Fibroblast of skin of left biceps (primary cell): ENCODE measurements around the gene GSTM4.

Experiments
- DNase-seq, 2 experiments: peaks; one replicate each; pipeline ENCODE4 v3.0.0-alpha.2; 2013; ENCODE audit warnings: low read depth in 2 of 2

The GSTM4 gene

DNA sequence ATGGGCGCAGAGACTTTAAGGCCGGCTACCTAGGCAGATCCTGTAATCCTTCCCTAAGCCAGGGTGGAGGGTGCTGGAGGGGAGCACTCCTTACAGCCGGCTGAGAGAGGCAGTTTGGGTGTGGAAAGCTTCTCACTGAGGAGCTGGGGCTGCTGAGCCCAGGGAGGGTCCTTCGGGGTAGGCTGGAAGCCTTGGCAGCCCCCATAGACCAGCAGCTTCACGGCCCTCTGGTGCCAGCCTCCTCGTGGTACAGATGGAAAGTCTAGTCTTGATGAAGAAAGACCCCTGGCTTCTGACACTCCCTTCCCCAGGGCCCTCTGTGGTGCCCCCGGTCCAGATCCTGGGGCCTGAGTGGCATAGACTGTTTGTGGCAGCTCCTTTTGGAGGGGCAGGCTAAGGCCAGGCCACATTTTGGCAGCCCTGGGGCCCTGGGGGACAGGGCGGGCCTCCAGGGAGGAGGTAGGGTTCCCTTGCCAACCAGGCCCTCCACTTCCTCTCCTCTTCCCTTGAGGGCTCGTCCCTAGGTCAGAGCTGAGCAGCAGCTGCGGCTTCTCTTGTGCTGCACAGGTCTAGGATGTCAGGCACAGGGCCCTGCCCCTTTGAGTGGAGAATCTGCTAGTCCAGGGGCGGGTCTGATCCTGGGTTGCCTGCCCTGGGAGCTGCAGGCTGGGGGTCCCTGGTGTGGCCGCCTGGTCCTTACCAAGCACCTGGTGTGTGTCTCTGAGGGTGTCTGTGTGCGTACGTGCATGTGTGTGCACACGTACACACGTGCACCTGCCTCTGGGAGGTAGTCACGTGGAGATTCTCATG, 31.5 kb upstream of the GSTM4 start:
- no peak for DNase-seq

DNA sequence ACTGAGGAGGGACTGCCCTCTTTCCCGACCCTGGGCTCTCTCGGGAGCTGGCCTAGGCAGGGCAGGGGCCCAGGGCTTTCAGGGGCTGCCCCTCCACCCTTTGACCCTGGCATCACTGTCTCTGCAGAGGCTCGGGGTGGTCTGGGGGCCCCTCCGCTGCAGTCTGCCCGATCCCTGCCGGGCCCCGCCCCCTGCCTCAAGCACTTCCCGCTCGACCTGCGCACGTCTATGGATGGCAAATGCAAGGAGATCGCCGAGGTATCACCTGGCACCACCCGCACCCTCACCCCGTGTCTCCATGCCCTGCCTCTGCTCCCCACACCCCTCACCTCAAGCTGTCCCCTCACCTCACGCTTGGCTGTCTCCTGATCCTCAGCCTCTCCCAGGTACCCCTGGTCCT, 30.7 kb upstream of the GSTM4 start:
- DNase-seq: no peak

DNA sequence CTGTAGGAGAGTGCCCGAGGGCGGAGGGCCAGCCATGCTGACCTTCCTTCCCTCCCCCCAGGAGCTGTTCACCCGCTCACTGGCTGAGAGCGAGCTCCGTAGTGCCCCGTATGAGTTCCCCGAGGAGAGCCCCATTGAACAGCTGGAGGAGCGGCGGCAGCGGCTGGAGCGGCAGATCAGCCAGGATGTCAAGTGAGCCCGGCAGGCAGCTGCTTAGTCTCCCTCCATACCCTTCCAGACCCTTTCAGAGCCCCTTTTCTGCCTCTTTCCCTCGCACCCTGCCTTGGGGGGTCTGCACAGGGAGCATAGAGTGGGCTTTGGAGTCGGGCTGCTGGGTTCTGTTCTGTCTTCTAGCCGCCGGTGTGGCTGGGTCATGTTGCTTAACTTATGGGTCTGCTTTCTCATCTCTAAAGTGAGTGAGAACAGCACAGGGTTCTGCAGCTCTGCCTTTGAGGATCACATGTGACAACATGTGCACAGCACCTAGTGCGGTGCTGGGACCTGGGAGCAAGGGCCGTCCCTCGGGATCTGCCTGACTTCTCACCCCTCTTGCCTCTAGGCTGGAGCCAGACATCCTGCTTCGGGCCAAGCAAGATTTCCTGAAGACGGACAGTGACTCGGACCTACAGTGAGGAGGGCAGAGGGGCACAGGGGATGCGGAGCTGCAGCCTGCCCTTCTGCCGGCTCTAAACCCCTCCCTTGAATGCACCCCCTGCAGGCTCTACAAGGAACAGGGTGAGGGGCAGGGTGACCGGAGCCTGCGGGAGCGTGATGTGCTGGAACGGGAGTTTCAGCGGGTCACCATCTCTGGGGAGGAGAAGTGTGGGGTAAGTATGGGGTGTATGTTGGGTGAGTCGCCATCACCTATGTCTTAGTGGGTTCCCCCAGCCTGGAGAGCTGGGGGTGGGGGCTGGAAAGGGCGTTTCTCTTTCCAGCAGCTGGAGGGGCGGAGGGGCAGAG, 30.0 kb upstream of the GSTM4 start:
- DNase-seq: no peak

DNA sequence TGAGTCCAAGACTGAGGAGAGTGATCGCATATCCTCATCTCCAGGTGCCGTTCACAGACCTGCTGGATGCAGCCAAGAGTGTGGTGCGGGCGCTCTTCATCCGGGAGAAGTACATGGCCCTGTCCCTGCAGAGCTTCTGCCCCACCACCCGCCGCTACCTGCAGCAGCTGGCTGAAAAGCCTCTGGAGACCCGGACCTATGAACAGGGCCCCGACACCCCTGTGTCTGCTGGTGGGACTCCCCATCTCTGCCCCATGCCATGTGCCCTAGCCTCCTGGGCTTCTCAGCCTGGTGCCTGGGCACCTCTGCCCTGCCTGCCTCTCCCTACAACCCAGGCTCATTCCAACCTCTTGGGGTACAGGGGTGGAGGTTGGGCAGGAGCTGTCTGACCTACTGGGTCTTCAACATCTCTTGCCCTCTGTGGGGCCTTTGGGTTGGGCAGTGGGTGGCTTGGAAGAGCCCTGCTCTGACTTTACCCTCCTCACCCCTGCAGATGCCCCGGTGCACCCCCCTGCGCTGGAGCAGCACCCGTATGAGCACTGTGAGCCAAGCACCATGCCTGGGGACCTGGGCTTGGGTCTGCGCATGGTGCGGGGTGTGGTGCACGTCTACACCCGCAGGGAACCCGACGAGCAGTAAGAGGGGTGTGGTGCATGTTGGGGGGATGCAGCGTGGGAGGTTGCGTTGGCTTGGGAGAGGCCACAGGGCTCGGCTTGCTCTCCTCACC, 29.1 kb upstream of the GSTM4 start:
- DNase-seq: no peak

DNA sequence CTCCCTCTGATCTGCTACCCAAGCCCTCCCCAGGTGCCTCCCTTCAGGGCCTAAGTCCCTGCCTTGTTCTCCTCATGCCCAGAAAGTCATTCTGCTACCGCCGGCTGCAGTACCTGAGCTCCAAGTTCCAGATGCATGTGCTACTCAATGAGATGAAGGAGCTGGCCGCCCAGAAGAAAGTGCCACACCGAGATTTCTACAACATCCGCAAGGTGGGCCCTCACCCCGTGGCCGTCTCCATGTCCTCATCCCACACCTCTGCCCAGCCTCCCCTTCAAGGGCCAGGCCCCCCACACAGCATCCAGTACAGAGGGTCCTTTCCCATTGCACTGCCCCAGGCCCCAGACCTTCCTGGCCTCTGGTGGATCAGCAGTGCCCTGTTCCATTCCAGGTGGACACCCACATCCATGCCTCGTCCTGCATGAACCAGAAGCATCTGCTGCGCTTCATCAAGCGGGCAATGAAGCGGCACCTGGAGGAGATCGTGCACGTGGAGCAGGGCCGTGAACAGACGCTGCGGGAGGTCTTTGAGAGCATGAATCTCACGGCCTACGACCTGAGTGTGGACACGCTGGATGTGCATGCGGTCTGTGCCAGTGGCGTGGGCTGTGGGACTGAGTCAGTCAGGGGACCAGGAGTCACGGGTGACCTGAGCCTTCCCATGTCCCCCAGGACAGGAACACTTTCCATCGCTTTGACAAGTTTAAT, 28.1 kb upstream of the GSTM4 start:
- no peak for DNase-seq

DNA sequence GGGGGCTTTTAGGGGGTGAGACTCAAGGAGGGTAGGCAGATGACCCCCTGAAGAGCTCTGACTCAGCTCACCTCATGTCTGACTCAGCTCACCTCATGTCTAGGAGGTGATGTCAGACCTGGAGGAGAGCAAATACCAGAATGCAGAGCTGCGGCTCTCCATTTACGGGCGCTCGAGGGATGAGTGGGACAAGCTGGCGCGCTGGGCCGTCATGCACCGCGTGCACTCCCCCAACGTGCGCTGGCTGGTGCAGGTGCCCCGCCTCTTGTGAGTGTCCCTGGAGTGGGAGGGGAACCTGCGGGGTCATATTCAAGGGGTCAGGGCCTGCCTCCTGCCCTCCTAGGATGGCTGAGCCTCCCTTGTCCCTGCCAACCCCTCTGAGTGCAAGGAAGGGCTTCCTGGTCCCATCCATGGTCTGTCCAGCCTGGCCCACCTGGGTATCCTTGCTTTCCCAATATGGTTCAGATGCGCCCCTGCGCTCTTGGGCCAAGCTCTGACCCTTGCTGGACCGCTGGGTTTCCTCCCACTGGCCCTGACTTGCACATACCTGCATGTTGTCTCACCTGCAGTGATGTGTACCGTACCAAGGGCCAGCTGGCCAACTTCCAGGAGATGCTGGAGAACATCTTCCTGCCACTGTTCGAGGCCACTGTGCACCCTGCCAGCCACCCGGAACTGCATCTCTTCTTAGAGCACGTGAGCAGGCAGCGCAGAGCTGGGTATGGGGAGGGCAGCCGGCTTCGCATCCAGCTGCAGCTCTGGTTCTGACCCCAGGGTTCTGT, 27.2 kb upstream of the GSTM4 start:
- DNase-seq: no peak

DNA sequence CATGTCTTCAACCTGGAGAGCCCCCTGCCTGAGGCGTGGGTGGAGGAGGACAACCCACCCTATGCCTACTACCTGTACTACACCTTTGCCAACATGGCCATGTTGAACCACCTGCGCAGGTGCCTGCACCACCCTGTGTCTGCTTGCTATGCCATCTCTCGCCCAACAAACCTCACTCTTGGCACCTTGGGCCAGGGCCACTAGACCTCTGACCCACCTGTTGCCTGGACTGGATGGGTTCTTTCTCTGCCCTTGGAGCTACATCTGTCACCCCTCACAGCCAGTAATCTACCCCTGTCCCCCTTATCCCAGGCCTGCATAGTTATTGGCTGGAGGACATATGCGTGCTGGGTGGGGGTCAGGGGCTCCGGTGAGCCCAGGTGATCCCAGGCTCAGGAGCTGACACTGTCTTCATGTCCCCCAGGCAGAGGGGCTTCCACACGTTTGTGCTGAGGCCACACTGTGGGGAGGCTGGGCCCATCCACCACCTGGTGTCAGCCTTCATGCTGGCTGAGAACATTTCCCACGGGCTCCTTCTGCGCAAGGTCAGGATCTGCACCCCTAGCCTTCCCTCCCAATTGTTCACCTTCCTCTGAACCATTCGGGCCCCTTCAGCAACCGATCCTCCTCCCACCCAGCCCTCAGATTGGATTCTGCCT, 26.4 kb upstream of the GSTM4 start:
- no peak for DNase-seq

DNA sequence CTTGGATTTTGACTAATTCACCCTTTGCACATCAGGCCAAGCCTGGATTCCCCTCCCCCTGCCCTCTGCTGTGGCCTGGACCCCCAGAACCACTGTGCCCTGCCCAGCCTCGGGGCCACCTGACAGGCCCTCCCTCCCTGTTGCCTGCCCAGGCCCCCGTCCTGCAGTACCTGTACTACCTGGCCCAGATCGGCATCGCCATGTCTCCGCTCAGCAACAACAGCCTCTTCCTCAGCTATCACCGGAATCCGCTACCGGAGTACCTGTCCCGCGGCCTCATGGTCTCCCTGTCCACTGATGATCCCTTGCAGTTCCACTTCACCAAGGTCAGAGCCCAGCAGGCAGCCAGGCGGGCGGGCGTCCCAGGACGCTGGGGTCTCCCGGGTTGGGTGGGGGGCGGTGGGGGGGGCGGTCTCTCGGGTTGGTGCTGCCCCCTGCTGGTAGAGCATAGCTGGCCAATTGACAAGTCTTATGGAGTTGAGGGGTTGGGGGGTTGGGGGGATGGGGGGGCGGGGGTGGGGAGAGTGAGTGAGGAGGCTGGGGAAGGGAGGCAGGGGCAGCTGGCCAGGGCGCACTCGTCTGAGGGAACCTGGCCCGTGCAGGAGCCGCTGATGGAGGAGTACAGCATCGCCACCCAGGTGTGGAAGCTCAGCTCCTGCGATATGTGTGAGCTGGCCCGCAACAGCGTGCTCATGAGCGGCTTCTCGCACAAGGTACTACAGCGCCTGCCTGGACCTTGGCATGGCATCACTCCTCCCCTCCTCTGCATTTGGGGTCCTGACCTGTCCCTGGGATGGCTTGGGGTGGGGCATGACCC, 25.6 kb upstream of the GSTM4 start:
- DNase-seq: no peak

DNA sequence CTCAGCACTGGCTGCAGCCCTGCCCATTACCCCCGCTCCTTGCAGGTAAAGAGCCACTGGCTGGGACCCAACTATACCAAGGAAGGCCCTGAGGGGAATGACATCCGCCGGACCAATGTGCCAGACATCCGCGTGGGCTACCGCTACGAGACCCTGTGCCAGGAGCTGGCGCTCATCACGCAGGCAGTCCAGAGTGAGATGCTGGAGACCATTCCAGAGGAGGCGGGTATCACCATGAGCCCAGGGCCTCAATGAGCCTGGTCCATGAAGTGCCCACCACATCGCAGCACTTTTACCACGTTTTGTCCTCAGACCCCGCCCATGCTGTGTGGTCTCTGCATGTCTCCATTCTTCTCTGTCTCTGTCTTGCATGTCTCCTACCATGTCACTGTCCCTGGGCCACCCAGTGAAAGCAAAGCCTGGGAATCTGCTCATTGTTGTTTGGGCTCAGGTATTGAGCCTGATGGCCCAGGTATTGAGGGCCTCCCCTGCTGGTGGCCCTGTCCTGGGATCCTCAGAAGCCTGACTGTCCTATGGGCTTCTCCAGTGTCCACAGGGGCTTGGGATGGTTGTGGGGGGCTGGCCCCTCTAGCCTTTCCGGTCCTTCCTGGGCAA, 24.9 kb upstream of the GSTM4 start:
- no peak for DNase-seq

DNA sequence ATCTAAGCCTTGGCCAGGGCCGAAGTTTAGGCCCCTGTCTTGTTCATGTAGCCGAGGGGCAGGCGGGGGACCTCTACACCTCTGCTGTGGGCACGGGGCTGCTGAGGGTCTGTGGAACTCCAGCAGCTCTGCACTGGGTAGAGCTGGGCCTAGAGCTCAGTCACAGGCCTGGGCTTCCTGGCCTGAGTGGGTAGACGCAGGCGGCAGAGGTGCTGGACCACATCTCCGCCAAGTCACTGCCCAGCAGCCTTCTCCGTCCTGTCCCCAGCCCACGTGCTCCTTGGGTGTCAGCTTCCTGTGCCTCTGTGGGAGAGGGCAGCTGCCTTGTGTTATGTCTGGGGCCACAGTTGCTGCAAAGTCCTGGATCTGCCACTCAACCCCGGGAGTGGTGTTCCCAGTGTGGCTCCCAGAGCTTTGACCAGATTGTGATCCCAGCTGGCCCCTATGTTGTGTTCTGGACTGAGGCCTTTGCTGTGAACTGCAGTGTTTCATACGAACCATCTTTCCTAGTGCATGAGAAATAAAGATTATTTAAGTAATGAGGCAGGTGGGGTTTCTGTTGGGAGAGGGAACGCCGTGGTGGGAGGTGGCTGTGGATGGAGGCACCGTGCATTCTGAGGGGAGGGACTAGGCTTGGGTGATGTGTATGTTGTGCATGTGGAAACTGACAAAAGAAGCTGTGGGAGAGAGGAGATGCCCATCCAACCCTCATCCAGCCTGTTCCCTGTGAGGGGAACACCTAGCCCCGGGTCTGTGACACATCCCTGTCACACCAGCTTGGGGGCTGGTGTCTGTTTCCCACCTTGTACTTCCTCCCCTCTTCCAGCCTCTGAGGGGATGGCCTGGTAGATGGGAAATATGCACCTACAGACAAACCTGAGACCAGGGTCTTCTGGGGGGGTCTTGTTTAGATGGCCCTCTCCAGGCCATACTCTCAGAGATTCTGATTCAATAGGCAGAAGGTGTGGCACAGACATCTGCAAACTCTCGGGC, 24.1 kb upstream of the GSTM4 start:
- no peak for DNase-seq

DNA sequence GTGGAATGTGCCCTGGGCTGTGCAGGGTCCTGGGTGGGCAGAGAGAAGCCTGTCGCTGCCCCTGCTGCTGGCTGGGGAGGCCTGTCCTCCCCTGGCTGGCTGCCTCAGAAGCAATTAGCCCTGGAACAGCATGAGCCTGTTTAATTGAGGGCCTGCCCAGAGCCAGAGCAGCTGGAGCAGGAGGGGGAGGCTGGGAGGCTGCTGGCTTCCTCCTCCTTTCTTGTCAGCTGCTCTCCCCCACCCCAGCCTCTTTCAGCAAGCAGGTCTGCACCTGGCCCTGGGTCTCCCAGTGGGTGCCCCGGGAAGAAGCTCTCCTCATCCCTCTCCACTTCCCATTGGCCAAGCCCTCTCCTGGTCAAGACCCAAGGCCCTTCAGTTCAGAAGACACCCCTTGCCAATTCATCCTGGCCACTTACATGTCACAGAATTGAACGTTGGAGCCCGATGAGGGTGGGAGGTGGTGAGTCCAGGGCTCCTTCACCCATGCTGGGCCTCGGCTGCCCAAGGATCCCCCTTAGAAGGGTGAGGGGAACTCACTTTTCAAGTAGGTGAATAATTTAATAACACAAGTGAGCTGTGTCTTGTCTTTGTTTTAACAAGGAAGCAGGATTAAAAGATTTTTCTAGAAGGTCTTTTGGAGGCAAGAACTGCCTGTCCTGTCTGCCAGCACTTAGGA, 23.1 kb upstream of the GSTM4 start:
- no peak for DNase-seq

DNA sequence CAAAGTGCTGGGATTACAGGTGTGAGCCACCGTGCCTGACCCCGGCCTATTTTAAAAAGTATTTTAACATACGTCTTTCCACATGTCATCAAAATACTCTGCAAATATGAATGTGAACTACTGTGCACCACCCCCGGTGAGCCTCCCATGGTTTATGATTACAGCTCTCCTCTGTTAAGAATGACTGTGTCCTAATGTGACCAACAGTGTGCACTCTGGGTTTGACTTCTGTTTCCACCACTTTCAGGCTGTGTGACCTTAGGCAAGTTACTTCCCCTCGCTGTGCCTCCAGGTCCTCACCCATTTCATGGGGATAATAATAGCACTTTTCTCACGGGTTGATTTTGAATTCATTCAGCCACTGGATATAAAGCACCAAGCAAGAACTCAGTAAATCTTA, 21.6 kb upstream of the GSTM4 start:
- DNase-seq: no peak

DNA sequence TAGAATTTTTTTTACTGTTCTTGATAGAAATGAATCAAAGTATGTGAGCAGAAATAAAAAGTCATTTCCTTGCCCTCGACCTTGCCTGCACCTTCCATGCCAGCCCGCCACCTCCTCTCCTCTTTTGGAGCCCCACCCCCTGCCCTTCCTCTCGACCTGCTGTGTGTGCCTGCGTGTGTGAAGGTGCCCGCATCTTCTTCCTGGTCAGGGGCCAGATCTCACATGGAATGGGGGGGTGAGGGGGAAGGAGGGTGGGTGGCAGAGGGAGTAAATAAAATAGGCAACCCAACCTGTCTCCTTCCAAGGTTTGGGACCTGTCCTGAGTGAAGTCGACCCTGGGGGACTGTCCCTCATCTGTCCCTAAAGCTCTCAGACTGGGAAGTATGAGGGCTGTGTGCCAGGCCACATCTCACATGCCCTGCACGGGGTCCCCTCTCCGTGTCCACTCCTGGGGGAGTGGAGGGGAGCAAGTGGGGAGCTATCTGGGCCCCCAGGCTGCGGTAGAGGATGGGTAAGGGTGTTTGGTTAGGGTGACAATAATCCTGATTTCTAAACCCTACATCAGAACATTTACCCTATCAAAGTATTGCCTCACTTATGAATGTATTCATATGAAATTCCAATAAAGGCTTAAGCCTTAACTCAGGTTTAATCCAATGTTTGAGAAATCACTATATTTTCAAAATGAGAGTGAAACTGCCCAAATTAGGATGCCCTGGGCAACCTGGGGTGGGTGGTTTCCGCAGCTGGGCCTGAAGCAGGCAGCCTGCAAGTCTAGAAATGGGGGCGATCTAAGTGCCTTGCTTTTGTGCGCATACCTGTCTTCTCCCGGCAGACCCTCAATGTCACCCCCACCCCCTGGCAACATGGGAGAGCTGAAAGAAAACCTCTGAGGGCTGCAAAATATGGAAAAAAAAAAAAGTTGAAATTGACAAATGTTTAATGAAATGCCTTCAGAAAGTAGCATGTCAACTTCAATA, 20.8 kb upstream of the GSTM4 start:
- DNase-seq: no peak

DNA sequence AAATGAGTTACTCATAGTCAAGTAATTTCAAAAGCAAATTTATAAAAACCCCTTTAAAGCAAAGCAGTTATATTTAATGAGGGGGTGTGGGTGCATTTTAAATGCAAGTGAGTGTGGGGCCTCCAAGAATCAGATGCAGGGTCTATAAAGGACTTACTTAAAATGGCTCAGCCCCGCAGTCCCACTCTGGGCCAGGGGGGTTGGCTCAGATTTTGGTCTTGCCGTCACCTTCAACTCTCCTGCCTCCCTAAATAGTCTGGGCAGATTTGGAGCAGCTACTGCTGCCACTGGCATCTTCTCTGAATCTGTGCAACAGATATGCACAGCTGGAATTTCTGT, 20.1 kb upstream of the GSTM4 start:
- no peak for DNase-seq

DNA sequence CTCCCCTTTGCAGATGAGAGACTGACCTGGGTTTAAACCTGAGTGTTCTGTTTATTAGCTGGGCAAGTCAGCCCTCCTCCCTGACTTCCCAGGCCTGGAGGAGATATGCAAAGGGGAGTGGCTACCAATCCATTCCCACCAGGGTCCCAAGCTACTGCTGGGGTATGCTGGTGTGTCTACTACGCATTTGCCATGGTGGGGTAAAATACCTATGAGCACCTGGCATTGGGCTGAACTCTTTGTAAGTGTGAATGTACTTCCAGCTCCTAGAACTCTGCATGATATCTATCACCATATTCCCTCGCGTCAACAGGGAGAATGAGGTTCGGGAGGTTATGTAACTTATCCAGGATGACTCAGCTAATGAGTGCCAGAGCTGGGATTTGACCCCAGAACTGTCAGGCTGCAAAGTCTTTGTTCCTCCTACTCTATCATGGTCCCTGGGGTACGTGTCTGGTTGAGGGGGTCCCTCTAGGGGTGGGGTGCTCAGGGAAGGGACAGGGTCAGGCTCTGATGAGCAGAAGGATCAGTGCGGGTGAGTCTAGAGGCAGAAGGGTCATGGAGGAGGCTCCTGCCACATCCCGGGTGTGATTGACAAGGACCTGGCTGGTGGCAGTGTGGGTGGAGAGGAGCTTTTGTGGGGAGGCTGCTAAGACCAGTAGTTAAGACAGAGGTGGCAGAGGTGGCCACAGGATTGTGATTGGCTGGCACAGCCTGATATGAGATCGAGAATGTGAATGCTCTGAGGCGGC, 19.5 kb upstream of the GSTM4 start:
- no peak for DNase-seq
